GM12872 (cell line): ENCODE results near the gene VASN.

Source experiments
- TF ChIP-seq, protein P1 (sequence below): IDR thresholded peaks from 3 replicates; pipeline ENCODE4 v1.5.1; 2011; ENCODE audit warnings: low read depth, mild to moderate bottlenecking, low read length, moderate library complexity; ENCODE audit not compliant: insufficient read depth

The VASN gene

DNA sequence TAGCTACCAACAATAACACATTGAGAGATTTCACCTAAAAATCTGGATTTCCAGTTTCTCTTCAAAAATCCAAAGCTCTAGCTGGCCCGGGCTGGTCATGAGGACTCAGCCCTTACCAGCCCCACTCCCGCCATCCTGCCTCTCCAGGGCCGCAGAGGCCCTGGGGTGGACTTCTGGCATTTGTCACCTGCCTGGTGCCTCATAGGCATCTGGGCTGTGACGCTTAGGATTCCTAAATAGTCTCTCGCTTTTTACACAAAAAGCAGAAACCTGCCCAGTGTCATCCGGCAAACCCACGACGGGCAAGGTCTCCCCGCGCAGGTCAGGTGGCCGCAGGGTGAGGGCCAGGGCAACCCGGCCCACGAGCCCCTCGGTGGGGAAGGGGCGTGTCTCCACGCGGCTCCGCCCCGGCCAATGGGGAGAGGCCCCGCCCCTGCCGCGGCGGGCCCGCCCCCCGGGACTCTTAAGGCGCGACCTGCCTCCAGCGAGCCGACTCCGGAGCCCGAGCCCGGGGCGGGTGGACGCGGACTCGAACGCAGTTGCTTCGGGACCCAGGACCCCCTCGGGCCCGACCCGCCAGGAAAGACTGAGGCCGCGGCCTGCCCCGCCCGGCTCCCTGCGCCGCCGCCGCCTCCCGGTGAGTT, at the start of gene VASN:
Gene VASN (plus strand): TSS at position 492 of the 644 bp plus-strand sequence. CDS start 9,030 bp downstream, outside the sequence.
- TF ChIP-seq, protein P1, sequence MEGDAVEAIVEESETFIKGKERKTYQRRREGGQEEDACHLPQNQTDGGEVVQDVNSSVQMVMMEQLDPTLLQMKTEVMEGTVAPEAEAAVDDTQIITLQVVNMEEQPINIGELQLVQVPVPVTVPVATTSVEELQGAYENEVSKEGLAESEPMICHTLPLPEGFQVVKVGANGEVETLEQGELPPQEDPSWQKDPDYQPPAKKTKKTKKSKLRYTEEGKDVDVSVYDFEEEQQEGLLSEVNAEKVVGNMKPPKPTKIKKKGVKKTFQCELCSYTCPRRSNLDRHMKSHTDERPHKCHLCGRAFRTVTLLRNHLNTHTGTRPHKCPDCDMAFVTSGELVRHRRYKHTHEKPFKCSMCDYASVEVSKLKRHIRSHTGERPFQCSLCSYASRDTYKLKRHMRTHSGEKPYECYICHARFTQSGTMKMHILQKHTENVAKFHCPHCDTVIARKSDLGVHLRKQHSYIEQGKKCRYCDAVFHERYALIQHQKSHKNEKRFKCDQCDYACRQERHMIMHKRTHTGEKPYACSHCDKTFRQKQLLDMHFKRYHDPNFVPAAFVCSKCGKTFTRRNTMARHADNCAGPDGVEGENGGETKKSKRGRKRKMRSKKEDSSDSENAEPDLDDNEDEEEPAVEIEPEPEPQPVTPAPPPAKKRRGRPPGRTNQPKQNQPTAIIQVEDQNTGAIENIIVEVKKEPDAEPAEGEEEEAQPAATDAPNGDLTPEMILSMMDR = no peak

GRCh38 chr16:4322121-4323052, 49.3 kb upstream of the VASN start:
- TF ChIP-seq, protein P1 = no peak

GRCh38 chr16:4323071-4323844, 48.4 kb upstream of the VASN start:
- TF ChIP-seq, protein P1 = no peak

DNA sequence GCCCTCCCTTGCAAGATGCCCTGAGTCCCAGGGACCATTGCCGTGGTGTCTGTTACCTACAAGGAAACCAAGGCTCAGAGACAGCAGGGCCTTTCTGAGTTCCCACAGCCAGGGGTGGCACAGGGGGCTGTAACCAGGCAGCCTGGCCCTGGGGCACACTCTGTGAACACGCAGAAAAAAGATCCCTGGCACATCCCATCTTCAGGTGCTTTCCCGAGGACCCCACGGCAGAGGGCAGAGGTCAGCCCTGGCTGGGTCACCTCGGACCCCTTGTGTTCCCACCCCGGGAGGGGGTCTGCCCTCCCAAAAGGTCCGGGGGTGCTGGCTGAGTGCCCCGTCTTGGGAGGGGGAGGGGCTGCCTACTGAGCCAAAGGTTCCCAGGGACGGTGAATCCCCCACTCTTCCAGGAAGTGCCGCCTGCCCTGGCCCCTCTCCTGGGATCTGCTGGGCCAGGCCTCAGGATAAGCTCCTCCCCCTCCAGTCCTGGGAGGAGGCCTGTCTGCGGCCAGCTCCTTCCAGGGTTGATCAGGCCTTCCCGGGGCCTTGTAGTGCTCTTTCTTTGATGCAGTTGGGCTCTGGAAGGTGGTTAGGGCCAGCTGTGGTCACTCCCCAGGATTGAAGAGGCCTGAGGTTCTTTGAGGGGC, 47.7 kb upstream of the VASN start:
- TF ChIP-seq, protein P1 = no peak

DNA sequence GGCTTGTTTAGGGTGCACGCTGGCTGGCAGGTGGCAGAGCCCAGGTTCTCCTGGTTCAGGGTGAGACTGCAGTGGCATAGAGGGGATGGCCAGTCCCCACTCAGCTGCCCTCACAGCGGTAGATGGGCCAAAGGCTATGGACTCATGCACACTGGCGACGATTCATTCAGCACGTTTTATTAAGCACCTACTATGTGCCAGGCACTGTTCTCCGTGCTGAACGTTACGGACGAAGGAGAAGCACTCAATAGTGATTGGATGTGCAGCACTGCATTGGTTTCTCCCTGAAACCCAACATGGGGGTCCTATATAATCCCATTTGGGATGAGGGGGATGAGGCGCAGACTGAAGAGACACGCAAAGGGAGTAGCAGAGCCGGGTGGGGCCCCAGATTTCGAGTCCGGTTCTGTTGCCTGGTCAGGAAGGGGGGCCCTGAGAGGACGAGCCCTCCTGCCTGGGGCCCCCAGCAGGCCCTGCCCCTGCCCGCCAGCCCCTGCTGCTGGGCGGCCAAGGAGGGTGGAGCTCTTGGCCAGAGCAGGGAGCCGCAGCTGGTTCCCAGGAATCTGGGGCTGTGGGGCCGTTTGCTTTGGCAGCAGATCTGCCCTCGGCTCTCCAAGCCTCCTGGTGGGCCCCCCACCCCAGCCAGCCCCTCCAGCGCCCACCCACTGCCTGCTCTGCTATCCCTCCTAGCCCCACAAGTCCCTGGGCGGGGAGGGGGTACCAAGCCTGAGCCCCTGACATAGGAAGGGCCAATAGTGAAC, 47.0 kb upstream of the VASN start:
- TF ChIP-seq, protein P1 = no peak

DNA sequence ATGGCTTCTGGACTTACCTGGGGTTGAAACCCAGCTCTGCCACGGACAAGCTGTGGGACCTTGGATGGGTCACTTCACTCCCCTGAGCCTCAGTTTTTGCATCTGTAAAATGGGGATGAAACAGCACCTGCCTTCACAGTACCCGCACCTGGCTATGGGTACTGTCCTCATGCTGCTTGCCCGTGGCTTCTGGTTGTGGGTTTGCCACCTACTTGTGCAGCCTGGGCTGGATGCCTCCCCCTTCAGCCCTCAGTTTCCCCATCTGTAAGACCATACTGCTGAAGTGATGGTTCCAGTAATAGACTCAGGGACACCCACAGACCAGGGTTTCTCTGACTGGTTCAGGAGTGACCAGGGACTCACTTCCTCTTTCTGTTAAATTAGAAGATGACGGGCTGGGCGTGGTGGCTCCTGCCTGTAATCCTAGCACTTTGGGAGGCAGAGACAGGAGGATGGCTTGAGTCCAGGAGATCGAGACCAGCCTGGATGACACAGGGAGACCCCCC, 46.3 kb upstream of the VASN start:
- TF ChIP-seq, protein P1 = no peak
